ENCODE data around the gene TM9SF1. TPM values are rescaled to one million over a fixed set of nuclear protein-coding genes. Genes with fewer than 3 reads are reported as not detected.

The TM9SF1 gene
- total and polyA plus RNA-seq, 2 of the 13 experiments (the other 11 are each of a cell fraction or from before 2014, with no cell fraction given) = 83.2 to 110 TPM

GRCh38 chr14:24188251-24189058, 6.8 kb downstream of the TM9SF1 start, which contains the start of gene IPO4 (continued):
- TF ChIP-seq TRAFD1 (CRISPR knock-in tag; IDR thresholded peaks at IDR 0.05; ENCODE audit: borderline replicate concordance) (peak; percentile 99), ZNF33A (CRISPR knock-in tag; IDR thresholded peaks at IDR 0.05; ENCODE audit: borderline replicate concordance) (no peak), NFIC (IDR thresholded peaks at IDR 0.05; ENCODE audit: low read length) (no peak), ZNF414 (CRISPR knock-in tag; IDR thresholded peaks at IDR 0.05) (peak; percentile 100), ZNF660 (CRISPR knock-in tag; IDR thresholded peaks at IDR 0.05; ENCODE audit: borderline replicate concordance, low read depth) (peak; percentile 91), ZNF713 (CRISPR knock-in tag; IDR thresholded peaks at IDR 0.05) (peak; percentile 88; the same call in 1 of the 2 replicates), ZNF878 (CRISPR knock-in tag; IDR thresholded peaks at IDR 0.05) (no peak), SIX4 (CRISPR knock-in tag; IDR thresholded peaks at IDR 0.05) (peak; percentile 90), IKZF1 (IDR thresholded peaks at IDR 0.05) (no peak), SMARCC2 (IDR thresholded peaks at IDR 0.05) (no peak; the same call in 1 of the 2 replicates), NFRKB (IDR thresholded peaks at IDR 0.05) (no peak), ZNF12 (CRISPR knock-in tag; IDR thresholded peaks at IDR 0.05) (peak; percentile 86), POLR2AphosphoS2 (IDR thresholded peaks at IDR 0.05; ENCODE audit: low read depth, low read length) (peak; percentile 78), TIGD3 (CRISPR knock-in tag; IDR thresholded peaks at IDR 0.05; ENCODE audit: borderline replicate concordance) (peak; percentile 81), ZSCAN21 (CRISPR knock-in tag; IDR thresholded peaks at IDR 0.05; ENCODE audit: borderline replicate concordance) (peak; percentile 96; the same call in 1 of the 2 replicates), ZNF230 (CRISPR knock-in tag; IDR thresholded peaks at IDR 0.05) (no peak; the same call in 1 of the 2 replicates), ZBTB7B (CRISPR knock-in tag; IDR thresholded peaks at IDR 0.05) (peak; percentile 82; the same call in 1 of the 2 replicates), ZNF574 (CRISPR knock-in tag; IDR thresholded peaks at IDR 0.05) (peak; percentile 98), ZSCAN20 (CRISPR knock-in tag; IDR thresholded peaks at IDR 0.05; ENCODE audit: borderline replicate concordance) (peak; percentile 96), KLF15 (CRISPR knock-in tag; IDR thresholded peaks at IDR 0.05; ENCODE audit: borderline replicate concordance) (peak; percentile 98; the same call in 1 of the 2 replicates), RFX5 (IDR thresholded peaks at IDR 0.05; ENCODE audit: low read depth, low read length) (peak; percentile 72), MXD4 (CRISPR knock-in tag; IDR thresholded peaks at IDR 0.05) (peak; percentile 100)
